ENCODE results near the gene SPATA16.
"Not testable (repeated sequence)": the region's sequence is repeated elsewhere in the genome, so short reads cannot be mapped to it uniquely, and the experiment has no call there.

SPATA16 gene

GRCh38 chr3:173065543-173065981 lies 75.5 kb downstream of the SPATA16 start:
- in situ Hi-C loops (cut with HindIII; ENCODE audit: low sequenced_read_pairs) = no loop called here

- in situ Hi-C loops (cut with HindIII; ENCODE audit: low sequenced_read_pairs) = no loop called here
These were observed 76.4 kb downstream of the SPATA16 start for GRCh38 chr3:173064631-173065030.

GRCh38 chr3:173058229-173058628 lies 82.8 kb downstream of the SPATA16 start:
- in situ Hi-C loops (cut with HindIII; ENCODE audit: low sequenced_read_pairs) = no loop called here

- in situ Hi-C loops (cut with HindIII; ENCODE audit: low sequenced_read_pairs) = no loop called here
These were observed 85.7 kb downstream of the SPATA16 start for GRCh38 chr3:173055228-173055933.

GRCh38 chr3:173049360-173049759 lies 91.7 kb downstream of the SPATA16 start:
- in situ Hi-C loops (cut with HindIII; ENCODE audit: low sequenced_read_pairs) = no loop called here

GRCh38 chr3:173045770-173046382 lies 95.2 kb downstream of the SPATA16 start:
- in situ Hi-C loops (cut with HindIII; ENCODE audit: low sequenced_read_pairs) = no loop called here

GRCh38 chr3:173044998-173045397 lies 96.0 kb downstream of the SPATA16 start:
- in situ Hi-C loops (cut with HindIII; ENCODE audit: low sequenced_read_pairs) = no loop called here

GRCh38 chr3:173043757-173044156 lies 97.3 kb downstream of the SPATA16 start:
- in situ Hi-C loops (cut with HindIII; ENCODE audit: low sequenced_read_pairs) = no loop called here

- in situ Hi-C loops (cut with HindIII; ENCODE audit: low sequenced_read_pairs) = no loop called here
These were observed 102.6 kb downstream of the SPATA16 start for GRCh38 chr3:173038484-173038871.

GRCh38 chr3:173037840-173038483 lies 103.1 kb downstream of the SPATA16 start:
- in situ Hi-C loops (cut with HindIII; ENCODE audit: low sequenced_read_pairs) = no loop called here

GRCh38 chr3:173030273-173030672 lies 110.8 kb downstream of the SPATA16 start:
- in situ Hi-C loops (cut with HindIII; ENCODE audit: low sequenced_read_pairs) = no loop called here

- in situ Hi-C loops (cut with HindIII; ENCODE audit: low sequenced_read_pairs) = no loop called here
These were observed 112.7 kb downstream of the SPATA16 start for GRCh38 chr3:173028351-173028750.

GRCh38 chr3:173027429-173027828 lies 113.6 kb downstream of the SPATA16 start:
- in situ Hi-C loops (cut with HindIII; ENCODE audit: low sequenced_read_pairs) = no loop called here

- in situ Hi-C loops (cut with HindIII; ENCODE audit: low sequenced_read_pairs) = no loop called here
These were observed 115.1 kb downstream of the SPATA16 start for GRCh38 chr3:173025941-173026340.

- in situ Hi-C loops (cut with HindIII; ENCODE audit: low sequenced_read_pairs) = no loop called here
These were observed 119.4 kb downstream of the SPATA16 start for GRCh38 chr3:173021547-173022185.

GRCh38 chr3:173020128-173020527 lies 120.9 kb downstream of the SPATA16 start:
- in situ Hi-C loops (cut with HindIII; ENCODE audit: low sequenced_read_pairs) = not testable (repeated sequence)

- in situ Hi-C loops (cut with HindIII; ENCODE audit: low sequenced_read_pairs) = no loop called here
These were observed 121.7 kb downstream of the SPATA16 start for GRCh38 chr3:173019378-173019777.

GRCh38 chr3:173018758-173019157 lies 122.3 kb downstream of the SPATA16 start:
- in situ Hi-C loops (cut with HindIII; ENCODE audit: low sequenced_read_pairs) = no loop called here

GRCh38 chr3:173013219-173013832 lies 127.7 kb downstream of the SPATA16 start:
- in situ Hi-C loops (cut with HindIII; ENCODE audit: low sequenced_read_pairs) = no loop called here

GRCh38 chr3:173009410-173009809 lies 131.6 kb downstream of the SPATA16 start:
- in situ Hi-C loops (cut with HindIII; ENCODE audit: low sequenced_read_pairs) = no loop called here

GRCh38 chr3:173008978-173009377 lies 132.1 kb downstream of the SPATA16 start:
- in situ Hi-C loops (cut with HindIII; ENCODE audit: low sequenced_read_pairs) = no loop called here
